Endometrium (tissue), 2 donors: ENCODE measurements around the gene B3GNT4.
"Not testable (repeated sequence)": the region's sequence is repeated elsewhere in the genome, so short reads cannot be mapped to it uniquely, and the experiment has no call there.

ENCODE experiments used
- FAIRE-seq: peaks from 2 replicates; lab custom pipeline; 2012; peaks lifted over from hg19 to GRCh38; lab: Jason Lieb, UNC
- donor health status: control.
- donor health status: control.

The B3GNT4 gene

DNA sequence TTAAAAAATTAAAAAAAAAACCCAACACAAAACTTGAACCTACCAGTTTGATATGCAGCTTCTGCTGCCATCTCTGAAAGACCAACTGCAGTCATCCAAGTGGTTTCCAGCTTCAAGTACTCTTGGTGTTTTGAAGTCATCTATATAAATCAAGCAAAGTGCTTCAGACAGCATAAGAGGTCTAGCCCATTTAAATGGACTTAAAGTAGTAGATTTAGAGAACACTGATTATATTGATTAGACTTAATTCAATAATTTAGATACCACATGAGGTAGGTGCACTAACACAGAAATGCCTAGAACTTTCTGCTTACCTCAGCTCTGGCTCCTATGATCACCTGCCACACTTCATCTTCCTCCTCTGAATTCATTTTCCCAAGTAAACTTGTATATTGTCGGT, 12.9 kb downstream of the B3GNT4 start:
- FAIRE-seq, result no peak

DNA sequence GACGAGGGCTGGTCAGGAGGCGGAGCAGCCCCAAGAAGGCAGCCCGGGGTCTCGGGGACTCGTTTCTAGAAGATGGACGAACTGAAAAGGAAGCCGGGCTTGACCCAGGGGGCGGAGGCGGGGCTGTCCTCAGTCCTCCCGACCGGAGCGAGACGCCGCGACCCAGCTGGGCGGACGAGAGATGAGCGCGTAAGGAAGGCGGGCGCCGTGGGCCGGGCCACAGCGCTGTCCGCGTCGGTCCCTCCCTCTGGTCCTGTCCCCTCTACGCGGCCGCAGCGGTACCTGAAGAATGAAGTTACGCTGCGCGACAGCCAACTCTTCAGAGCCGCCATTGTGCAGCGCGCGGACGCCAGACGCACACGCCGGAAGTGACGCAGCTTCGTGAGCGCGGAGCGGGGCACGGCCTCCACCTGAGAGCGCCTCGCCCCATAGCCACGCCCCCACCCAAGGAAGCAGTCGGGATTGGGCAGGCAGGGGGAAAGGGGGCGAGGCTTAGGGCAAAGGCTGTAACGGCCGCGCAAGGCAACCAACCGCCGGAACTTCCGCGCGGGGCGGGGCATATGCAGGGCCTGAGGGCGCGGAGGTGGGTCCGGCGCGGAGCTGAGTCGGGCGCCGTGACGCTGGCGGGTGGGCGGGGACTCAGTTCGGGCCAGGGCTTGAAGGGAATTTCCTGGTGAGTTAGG, 22.3 kb downstream of the B3GNT4 start, which contains the start of gene DIABLO:
Gene DIABLO, minus strand, starts transcription at position 370 of the 683 bp plus-strand sequence. Its CDS starts 38 bp downstream, at position 332.
- peak; percentile 98 for FAIRE-seq

DNA sequence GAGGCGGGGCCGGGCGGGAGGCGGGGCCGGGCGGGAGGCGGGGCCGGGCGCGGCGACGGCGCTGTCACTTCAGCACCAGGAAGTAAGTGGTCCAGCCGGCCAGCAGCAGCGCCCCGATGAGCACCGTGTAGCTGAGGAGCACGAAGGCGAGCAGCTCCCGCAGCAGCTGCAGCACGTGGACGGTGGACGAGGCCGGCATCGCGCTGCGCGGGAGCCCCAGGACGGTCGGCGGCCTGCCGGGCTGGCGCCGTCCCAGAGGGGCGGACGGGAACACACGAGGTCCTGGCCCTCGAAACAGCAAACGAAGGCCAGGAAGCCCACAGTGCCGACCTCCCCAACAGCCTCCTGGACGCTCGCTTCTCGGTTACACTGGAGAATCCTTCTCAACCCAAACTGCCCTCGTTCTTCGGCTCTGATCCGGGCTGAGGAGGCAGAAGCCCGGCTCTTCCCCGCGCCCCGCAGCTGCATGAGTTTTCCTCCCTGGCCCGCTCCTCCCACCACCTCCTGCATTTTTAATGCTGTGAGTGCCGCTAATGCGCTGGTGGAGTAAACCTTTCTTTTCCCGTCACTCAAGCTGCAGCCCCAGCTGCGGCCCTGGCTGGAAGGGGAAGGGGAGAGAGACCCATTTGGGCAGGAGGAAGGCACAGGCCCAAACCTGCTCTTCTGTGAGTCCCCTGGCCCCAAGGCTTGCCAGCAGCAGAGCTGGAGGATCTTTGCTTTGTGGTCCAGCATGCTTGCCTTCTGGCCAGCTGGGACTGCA, 23.0 kb downstream of the B3GNT4 start:
- no peak for FAIRE-seq

DNA sequence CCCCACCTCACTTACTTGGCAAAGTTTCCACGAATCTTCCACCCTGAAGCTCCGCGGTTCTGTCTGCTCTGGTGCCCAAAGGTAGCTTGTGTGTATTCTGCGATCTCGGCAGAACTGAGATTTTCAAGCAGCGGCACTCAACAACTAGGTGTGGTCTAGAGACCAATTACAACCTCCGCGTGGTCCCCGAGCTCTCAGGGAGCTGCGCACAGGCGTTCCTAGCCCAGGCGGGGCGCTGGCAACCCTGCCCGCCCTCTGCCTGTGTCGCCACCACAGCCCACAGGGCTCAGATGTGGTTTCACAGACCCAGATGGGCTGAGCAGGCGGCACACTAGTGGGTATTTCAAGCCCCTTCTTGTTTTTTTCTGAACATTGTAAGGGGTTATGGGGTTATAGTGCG, 23.8 kb downstream of the B3GNT4 start:
- FAIRE-seq, result no peak

DNA sequence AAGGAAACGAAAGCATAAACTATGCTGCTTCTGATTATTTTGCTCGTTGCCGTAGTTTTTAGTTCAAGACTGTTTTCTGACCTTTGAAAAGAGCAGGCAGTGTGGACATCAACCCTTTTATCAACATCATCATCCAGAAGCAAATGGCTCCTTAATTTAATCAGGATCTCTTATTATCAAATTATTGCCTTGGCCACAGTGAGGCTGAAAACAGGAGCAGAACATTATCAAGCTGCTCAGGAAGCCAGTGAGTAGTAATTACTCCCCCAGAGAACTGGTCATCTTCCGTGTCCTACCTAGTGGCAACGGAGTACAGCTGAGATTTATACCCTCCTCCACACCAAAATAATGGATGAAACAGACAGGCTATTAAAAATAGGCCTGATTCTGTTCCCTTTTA, 24.6 kb downstream of the B3GNT4 start:
- no peak for FAIRE-seq

DNA sequence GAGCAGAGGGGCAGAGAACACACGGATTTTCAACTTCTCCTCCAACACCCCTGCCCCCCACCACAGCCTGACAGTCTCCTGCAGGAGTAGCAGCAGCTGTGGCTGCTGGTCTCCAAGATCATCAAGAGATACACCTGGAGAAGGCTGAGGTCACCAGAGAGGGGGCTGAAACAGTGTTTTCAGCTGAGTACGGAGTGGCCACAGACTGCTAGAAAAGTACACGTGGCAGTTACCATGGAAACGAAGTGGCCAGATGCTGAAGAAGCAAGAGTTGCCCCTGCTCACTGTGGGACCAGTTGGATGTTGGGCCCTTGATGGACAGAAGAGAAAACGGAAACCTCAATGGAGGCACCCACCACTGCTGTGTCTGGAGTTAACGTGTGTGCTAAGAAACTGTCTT, 27.3 kb downstream of the B3GNT4 start:
- FAIRE-seq, result no peak

DNA sequence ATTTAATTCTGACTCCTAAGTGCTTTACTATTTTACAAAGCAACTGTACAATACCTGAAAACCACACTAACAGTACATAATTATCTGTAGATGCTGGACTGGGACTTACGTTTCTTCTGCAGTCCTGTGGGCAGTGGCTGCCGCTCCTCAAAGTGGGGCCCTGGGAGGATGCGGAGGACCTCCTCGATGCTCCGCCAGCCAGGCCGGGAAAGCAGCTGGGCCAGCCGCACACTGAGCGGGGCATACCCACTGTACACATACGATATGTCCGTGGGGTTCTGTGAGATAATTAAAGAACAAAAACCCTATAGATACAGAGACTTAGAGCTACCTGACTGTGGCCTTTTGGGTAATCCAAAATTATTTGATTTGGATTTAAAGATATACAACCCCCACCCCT, 29.2 kb downstream of the B3GNT4 start:
- no peak for FAIRE-seq

DNA sequence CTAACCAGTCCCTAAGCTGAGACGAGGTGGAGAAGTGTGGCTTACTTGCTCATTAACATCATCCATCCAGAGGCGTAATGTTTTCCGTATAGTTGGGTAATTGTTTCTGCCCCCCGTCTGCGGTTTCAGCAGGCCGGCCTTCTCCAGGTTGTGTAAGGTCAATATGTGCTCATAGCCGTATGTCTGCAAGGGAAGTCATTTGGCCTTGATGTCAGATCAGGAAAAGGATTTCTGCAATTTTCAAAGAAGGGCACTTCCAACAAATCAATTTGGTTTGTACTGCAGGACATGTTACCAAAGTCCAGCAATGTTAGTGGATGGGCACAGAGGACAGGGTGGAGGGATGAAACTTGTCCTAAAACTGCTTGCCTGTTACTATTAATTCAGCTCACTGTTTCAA, 32.2 kb downstream of the B3GNT4 start:
- FAIRE-seq, result no peak

DNA sequence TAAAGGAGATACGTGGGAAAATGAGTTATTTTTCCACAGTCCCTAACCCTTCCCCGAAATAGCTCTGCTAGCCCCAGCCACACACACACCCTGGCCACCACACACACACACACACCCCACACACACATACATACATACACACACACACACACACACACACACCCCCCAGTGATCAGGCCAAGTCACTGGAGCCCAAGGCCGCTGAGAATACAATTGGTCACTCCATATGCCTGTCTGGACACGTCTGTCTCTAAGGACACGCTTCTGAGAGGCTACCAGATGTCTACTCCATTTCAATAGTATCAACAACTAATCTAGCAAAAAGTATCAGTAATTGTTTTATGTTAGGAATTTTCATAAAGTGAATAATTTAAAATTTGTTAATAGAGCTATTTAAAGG, 35.4 kb downstream of the B3GNT4 start:
- FAIRE-seq, result no peak

DNA sequence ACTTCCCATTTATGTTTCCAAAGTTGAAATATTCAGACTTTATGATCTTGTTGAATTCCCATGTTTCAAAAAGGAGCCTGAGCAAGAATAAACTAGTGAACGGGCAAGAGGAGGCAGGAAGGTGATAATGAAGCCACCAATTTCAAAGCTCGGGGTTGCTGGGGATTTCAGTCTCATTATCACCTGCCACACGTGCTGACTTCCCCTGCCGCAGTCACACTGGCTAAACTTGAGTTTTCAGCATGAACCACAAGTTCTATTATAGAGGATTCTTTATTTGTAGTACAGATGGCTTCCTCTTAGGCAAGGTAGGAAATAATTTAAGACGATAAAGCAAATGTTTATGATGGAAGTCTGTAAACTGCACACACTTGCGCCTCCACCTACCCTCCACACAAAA, 40.5 kb downstream of the B3GNT4 start:
- FAIRE-seq, result no peak

DNA sequence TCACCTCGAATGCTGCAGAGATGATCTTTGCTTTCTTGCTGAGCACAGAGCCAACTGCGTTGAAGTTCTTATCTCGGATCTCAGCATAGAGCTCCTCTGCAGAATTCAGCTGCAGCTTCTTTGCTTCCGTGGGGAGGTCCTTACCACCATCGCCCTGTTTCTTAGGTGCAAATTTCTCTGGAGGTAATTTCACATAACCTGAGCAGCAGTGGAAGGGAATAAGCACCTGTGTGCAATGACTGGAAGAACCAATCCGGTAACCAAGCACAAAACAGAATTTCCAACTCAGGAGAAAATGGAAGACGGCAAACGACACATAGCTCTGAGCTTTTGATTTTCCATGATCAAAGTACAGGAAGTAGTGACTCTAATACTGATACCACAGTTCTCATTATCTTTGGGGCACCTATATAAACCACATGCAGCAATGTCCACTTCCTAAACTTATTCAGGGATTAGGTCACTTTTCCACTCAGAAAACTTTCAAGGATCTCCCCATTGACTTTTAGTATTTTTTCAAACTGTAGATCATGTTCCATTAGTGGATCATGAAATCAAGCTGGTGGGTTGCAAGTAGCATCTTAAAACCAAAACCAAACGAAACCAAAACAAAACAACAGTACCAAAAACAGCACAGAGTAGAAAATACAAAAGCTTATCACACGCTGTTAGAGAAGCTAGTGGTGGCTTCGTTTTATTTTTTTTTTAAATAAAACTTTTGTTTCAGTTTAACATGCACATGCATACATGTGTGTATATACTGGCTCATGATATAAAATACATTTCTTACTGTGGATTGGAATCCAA, 41.3 kb downstream of the B3GNT4 start:
- FAIRE-seq, result no peak

DNA sequence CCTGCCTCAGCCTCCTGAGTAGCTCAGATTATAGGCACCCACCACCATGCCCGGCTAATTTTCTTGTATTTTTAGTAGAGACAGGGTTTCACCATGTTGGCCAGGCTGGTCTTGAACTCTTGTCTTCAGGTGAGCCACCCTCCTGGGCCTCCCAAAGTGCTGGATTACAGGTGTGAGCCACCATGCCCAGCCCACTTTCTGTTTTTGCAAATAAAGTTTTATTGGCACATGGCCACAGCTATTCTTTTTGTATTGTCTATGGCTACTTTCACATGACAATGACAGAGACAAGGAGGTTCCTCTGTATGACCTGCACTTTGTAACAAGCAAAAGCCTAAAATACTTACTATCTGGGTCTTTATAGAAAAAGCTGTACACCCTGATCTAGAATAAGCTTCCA, 42.0 kb downstream of the B3GNT4 start:
- no peak for FAIRE-seq

DNA sequence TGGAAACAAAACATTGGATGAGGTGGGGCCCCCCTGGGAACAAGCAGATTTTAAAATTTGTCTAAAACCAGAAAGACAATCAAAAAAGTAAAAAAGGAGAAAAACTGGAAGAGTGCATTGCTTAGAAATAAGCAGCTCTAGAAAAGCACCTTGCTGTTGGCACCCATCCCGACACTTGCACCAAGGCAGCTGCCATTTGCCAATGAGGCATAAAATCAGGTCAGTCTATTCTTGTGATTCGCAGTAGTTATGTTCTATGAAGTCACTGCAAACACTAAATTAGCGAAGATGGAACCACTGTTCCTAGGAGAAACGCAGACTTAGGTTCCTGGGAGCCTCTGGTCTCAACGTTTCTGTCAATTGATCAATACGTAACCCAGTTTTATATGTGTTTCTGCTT, 46.5 kb downstream of the B3GNT4 start:
- no peak for FAIRE-seq

DNA sequence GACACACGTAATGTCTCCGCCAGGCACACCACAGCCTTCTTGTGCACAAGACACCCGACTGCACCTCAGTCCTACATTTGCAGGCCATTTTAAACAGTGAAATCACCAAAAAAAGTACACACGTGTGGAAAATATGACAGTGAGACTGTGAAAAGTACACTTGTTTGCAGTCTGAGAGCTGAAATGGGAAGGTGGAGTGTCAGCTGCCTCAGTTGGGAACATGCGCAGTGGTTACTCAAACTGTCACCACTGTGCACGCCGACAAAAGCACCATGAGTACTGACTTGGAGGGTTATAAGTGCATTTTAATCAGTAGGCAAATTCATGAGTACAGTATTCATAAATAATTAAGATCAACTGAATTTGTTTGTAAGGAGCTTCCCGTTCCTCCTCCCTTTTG, 47.0 kb downstream of the B3GNT4 start:
- FAIRE-seq, result no peak

DNA sequence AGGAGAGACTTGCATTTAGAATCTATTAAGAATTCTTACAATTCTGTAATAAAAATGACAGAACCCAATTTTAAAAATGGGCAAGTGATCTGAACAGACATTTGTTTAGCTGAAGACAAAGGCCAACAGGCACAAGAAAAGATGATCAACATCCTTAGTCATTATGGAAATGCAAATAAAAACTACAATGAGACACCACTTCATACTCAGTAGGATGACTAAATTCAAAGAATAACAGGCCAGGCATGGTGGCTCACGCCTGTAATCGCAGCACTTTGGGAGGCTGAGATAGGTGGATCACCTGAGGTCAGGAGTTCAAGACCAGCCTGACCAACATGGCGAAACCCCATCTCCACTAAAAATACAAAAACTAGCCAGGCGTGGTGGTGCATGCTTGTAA, 55.0 kb downstream of the B3GNT4 start:
- FAIRE-seq, result not testable (repeated sequence)
